CD4-positive, alpha-beta T cell treated with Interleukin-21 for 1 hour (primary cell): ENCODE results near the gene HDGFL2.
"Not testable (repeated sequence)": the region's sequence is repeated elsewhere in the genome, so short reads cannot be mapped to it uniquely, and the experiment has no call there.

Experiments
- DNase-seq: peaks from one replicate; pipeline ENCODE4 v3.0.0-alpha.2; 2020

The HDGFL2 gene

DNA sequence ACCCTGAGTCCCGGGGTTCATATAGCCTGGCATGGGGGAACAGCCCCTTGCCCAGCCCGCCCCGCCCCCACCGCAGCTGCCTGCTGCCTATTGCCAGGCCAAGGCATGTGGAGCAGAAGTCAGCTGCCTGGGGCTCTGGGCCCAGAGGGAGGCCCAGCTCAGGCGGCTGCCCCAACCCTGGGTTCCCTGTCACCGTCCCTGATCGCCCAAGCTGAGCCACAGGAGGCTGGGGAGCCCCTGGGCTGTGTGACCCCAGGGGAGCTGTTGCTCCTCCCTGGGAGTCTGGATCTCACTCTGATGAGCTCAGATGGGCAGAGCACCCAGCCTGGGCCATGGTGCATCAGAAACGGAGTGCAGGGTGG lies 44.8 kb downstream of the HDGFL2 start:
- no peak for DNase-seq

DNA sequence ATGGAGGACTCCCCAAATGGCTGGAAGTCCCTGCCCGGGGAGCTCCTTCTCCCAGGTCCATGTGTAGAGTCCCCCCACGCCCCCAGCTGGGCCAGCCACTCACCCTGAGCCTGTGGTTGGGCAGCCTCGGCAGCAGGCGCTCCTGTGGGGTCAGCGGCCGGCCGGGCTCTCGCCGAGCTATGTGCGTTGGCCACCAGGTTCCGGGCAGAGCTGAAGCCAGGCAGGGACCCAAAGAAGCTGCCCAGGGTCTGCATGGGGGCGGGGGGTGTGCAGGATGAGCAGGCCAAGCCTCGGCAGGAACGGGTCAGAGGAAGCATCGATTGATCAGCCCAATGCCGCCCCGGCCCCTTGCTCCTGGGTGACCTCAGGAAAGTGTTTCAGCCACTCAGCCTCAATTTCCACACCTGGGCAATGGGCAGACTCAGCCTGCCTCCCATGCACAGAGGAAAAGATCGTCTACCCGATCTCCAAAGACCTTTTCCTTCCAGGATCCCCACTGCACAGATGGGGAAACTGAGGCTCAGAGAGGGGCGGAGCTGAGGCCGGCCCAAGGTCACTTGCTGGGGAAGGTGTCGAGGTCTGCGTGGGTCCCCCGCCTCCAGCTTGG lies 45.5 kb downstream of the HDGFL2 start:
- no peak for DNase-seq

DNA sequence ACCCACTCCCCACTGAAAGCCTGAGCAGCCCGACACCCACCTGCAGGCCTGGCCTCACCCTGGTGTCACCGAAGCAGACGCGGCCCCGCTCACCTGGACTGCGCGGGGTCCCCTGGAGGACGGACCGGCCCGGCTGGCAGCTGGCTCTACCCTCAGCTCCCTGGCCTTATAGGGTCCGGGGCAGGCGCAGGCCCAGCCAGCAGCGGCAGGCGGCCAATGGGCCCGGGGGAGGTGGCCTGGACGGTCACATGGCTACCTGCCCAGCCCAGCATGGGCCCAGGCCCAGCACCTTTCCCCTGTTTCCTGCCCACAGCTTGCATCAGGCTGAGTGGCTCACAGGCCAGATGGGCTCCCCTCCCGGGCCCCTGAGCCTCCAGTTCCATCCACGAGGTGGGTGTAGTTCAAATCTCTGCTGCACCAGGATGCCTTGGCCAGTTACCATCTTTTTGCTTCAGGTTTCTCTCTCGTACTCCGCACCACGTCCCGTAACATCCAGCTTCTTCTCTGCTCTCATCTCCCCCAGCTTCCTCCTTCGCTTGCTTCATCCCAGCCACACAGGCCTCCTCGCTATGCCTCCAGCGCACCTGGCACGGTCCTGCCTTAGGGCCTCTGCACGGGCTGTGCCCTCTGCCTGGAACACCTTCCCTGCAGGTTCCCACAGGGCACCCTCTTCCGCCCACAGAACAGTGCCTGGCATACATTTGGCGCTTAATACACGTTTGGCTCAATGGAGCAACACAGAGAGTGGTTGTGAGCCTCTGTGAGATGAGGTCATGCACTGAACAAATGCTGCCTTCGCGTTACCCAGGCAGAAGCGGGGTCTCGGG lies 46.5 kb downstream of the HDGFL2 start, which contains the start of gene PLIN4:
PLIN4 (minus strand) TSS at position 142 of the 827 bp plus-strand sequence. CDS start 214 bp downstream, outside the sequence.
- no peak for DNase-seq

DNA sequence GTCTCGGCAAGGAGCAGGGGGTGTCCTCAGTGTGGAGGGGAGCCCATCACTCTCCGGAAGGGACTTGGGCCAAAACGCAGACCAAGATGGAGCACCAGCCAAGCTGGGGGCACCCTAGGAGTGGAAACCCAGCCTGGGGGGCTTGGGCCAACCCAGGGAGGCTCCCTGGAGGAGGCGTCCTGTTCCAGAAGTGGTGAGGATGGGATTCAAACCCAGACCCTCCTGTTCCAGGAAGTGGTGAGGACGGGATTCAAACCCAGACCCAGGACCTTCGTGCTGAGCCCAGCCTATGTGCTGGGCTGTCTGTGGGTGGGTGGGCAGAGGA lies 47.0 kb downstream of the HDGFL2 start:
- DNase-seq: no peak

DNA sequence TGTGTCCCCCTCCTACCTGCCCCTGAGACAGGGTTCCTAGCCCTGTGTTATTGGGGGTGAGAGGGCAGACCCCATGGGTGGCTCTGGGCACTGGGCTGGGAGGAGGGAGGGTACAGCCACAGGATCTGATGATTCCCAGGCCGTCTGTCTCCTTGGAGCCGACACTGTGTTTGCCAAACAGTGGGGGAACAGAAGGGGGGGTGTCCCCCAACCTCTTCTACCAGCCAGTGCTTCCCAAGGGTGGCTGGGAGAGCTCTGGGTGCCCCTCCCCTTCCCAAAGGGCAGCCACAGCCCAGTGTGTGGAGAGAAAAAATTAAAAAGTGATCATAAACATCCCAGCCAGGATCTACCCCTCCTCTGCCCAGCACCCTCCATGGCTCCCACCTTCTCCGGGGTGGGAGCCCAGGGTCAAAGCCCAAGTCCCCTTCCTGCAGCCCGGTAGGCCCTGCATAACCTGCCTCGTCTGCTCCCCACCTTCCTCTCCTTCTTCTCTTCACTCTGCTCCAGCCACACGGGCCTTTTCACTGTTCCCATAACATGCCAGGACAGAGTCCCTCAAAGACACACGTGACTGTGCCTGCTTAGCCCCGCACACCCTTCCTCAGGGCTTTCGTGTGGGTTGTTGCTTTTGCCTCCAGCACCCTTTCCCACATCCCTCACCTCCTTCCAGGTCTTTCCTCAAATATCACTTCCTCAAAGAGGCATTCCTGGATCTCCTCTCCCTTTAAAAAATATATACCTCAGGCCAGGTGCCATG lies 47.6 kb downstream of the HDGFL2 start:
- no peak for DNase-seq

DNA sequence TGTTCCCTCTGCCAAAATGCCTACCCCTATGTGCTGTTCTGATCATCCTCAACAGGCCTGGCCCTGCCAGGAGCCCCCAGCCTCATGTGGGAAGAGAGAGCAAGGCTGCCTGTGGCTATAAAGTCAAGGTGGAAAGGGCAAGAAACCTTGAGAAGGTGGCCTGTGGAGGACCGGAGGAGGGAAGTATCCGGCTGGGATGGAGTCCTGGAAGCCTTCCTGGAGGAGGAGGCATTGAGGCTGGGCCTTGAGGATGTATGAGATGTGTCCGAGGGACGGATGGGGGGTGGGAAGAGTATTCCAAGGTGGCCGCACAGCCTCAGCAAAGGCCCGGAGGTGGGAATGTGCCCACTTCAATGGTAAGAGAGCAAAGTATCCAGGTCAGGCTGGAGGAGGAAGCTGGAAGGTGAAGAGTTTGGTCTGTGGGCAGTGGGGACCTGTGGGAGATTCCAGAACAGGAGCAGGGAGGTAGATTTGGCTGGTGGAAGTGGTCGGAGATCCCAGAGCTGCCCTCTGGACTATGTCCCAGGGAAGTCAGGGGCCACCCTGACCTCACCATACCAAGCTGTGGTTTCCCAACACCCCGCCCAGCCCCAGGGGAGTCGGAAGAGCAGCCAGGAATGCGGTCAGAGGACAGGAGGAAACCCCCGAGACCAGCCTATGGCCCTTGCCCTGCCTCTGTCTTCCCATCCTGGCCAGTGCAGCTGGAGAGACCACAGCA lies 49.2 kb downstream of the HDGFL2 start:
- no peak for DNase-seq

DNA sequence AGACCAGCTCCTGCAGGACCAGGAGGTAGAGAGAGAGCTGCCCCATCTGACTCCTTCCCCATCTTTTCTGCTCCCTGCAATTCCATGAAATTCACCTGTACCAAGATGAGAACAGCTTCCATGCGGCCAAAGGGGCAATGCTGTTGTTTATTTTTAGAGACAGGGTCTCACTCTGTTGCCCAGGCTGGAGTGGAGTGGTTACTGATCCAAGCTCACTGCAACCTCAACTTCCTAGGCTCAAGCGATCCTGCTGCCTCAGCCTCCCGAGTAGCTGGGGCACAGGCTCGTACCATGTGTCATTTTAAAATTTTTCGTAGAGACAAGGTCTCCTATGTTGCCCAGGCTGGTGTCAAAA lies 49.8 kb downstream of the HDGFL2 start:
- no peak for DNase-seq

DNA sequence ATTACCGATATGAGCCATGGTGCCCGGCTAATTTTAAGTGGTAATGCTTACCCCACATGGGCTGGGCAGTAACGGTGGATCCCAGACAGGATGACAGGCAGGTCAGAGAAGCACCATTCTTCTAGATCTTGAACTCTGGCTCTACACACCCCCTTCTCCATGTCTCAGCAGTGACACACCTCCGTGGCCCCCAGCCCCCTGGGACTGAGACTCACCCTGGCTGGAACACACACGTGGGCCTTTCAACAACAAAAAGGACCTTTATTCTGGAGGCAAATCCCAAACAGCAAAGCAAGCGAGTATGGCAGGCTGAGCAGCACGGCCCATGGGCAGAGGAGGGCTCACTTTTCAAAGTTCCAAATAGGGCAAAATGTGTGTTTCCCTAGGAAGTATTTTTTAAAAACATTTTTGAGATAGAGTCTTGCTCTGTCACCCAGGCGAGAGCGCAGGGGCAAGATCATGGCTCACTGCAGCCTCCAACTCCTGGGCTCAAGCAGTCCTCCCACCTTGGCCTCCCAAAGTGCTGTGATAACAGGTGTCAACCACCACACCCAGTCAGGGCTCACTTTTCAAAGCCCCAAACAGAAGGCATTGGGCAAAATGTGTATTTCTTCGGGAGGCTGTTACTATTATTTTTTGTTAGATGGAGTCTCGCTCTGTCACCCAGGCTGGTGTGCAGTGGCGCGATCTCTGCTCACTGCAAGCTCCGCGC lies 50.4 kb downstream of the HDGFL2 start:
- DNase-seq: no peak

DNA sequence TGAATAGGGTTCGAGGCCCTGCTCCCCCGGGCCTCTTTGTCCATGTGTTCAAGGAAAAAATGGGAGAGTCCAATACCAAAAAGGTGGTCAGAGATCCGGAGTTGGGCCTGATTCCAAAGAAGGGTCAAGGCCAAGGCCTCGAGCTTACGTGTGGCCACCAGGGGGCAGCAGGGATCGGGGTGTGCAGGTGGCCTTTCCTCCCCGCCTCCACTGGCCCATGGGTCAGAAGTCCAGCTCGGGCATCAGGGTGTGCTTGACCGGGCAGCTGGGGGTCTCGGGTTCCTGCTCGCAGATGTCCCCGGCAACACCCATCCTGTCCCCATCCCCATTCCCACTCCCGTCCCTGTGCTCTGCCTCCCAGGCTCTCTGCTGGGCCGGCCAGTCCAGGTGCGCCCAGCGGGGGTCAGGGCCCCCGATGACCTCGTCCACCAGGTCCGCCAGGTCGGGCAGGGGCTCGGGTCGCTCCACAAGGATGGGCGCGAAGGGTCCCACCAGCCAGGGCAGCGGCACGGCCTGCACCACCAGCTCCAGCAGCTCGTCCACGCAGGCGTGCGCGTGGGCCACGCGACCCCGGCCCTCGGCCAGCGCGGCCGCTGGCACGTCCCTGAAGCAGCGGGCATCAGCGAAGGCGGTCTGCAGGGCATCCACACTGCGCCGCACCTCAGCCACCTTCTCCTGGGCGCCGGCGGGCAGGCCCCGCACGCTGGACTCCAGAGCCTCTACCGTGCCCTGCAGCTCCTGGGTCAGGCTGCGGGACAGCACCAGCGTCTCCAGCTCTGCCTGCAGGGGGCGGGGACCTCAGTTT lies 51.4 kb downstream of the HDGFL2 start:
- no peak for DNase-seq

DNA sequence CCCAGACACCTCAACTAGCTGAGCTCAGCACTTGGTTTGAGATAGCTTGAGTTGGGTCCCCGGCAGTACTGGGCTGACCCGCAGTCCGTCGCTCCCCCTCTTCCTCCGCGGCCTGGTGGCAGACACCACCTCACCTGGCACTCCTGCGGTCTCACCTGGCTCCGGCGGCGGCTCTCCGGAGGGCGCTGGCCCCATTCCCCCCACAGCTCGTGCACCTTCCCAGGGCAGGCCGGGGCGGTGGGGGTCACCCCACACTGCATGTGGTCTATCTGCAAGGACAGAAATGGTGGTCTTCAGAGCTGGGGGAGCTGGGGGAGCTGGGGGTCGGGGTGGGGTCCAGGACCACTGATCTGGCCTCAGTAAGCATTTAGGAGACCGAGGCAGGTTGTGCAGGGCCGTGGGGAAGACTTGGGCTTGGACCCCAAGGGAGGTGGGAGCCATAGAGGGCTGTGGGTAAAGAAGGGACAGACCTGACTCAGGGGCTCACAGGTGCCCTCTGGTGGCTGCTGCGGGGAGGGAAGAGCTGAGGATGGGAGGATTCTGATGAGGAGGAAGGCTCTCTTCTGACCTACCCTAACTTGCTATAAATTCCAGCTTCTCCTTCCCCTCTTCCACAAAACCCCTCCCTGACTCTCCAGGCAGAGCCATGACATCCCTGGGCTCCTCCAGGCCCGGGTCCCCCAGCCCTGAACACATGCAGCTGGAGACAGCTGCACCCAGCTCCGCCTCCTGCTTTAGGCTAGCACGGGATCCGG lies 52.9 kb downstream of the HDGFL2 start:
- peak; percentile 63 for DNase-seq

DNA sequence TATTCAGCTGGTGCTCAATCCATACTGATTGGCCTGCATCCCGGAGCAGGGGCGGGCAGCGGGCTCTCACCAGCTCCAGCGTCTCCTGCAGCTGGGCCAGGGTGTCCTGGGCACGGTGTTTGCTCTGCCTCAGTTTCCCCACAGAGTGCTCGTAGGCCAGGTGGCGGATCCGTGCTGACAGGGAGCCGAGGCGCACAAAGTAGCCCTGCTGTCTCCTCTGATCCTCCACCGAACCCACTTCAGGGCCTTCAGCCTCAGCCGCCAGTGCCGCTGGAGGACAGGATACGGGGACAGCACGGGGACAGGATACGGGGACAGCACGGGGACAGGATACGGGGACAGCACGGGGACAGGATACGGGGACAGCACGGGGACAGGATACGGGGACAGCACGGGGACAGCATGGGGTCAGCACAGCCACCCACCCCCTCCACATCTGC lies 53.5 kb downstream of the HDGFL2 start:
- DNase-seq: no peak

DNA sequence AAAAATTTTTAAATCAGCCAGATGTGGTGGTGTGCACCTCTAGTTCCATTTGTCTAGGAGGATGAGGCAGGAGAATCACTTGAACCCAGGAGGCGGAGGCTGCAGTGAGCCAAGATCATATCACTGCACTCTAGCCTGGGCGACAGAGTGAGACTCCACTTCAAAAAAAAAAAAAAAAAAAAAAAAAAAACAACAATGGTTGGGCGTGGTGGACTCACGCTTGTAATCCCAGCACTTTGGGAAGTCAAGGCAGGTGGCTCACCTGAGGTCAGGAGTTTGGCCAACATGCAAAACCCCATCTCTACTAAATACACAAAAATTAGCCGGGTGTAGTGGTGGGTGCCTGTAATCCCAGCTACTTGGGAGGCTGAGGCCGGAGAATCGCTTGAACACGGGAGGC lies 55.3 kb downstream of the HDGFL2 start:
- DNase-seq: not testable (repeated sequence)

DNA sequence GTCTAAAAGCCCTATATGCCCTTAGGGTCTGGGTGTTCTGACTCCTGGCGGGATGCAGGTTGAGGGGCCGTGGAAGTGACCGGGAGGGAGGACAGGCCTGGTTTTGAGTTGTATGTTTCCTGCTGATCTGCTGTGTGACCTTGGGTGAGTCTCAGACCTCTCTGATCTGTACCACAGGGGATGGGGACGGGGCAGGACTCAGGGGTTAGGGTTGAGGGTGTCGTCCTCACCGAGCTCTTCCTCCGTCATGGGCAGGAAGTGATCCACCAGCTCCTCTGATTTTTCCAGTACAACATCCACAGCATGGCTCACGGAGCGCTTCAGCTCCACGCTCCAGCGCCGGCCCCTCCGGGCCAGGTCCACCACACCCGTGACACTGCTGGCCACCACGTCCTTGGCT lies 56.7 kb downstream of the HDGFL2 start:
- DNase-seq: no peak

DNA sequence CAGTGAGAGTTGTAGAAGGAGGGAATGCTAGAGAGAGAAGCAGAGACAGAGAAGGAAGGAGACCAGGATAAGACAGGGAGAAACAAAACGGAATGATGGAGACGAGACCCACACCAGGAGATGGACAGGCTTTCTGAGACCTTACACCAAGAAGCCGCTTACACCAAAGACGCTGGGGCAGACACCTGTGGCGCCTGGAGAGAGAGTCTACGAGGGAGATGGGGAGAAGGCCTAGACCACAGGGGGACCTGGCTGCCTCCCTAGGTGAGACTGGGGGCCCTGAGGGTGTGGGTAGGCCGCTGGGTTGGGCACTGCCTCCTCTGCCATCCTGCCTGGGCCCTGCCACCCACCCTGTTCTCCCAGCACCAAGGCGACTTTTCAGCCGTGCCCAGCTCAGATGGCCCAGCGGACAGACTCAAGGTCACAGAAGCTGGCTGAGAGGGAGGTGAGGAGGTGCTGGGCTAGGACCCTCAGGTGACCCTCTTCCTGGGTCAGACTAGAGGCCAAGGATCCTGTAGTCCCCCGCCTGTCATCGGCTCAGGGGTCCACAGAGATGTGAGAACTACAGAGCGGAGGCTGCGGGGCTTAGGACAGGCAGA lies 57.9 kb downstream of the HDGFL2 start:
- DNase-seq: no peak

DNA sequence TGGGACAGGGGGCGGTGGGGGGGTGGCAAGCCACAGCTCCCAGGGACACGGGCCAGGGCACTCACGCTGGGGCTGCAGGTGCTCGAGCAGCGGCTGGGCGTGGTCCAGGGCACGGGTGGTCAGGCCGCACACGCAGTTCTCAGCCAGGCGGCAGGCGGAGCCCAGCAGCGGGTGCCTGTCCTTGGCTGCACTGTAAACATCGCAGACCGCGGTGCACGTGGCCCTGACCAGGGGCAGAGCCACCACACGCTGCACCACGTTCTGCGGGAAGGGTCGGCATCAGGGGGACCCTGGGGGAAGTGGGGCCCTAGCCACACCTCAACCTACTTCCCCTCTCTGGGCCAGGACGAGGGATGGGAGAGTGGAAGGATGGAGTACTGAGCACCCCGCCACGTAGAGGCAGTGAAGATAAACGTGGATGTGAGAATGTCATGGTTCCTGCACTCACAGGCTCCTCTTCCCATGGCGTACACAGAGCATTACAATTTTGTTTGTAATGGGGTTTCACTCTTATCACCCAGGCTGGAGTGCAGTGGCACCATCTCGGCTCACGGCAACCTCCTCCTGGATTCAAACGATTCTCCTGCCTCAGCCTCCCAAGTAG lies 59.6 kb downstream of the HDGFL2 start:
- DNase-seq: no peak

DNA sequence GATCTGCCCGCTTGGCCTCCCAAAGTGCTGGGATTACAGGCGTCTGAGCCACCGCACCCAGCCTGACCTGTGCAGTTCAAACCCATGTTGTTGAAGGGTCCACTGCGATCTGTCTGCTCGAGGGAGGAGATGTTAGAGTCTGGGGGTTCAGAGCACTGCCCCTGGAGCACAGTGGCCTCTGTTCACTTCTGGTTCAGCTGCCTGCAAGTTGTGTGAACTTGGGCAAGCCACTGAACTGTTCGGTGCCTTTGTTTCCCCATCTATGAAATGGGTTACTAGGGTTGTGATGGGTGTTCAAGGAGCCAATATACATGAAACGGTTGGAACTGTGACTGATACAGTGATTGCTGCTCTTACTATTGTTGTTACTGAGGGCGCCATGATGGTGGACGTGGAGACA lies 61.2 kb downstream of the HDGFL2 start:
- no peak for DNase-seq

DNA sequence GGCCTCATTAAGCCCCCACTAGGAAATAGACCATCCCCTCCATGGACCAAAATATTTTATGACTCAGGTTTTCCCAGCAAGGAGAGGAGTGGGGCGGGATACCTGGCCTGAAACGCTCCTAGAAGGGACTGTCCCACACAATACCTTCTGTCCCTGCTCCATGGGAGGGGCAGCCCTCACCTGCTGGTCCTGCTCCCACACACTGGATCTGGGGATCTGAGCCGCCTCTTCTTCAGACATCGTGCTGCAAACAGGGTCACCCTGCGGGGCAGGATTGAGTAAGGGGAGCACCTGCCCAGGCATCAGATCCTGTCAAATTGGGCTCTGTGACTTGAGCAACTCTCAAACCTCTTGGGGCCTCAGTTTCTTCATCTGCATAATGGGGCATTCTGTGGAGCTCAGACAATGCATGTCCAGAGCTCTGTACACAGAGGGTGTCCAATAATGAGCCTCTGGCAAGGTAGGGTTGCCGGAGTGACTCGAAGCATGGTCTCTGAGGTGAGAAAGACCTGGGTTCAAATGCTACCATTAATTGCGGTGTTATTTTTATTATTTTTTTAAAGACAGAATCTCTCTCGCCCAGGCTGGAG lies 61.8 kb downstream of the HDGFL2 start:
- no peak for DNase-seq

DNA sequence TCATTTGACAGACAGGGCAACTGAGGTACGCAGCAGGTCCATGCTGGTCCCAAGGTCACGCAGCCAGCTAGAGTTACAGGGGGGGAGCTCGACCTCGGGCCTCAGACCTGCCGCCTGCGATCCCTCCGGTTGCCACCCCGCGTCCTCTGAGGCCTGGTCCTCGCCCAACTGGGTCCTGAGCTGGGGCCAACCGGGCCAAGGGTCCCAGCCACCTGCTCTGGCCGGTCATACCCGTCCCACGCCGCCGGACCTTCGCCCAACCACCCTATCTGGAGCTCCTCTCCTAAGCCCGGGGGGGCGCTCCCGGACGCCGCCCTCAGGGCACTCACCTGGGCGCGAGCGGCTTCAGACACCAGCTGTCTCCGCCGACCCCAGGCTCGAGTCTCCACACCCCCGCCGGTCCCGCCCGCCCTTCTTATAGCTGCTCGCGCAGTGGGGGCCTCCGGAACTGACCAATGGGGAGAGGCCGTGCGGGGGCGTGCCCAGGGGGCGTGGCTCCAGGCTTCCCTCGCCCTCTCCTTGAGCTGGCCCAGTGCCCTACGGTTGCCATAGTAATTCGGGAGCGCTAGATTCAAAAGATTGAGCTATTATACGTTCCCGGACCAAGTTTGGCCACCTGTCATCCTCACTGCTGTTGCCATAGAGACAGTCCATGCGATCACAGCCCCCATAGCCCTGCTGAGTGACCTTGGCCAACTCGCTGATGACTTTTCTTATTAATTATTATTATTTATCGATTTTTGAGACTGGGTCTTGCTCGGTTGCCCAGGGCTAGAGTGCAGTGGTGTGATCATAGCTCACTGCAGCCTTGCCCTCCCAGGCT lies 63.0 kb downstream of the HDGFL2 start, which contains the start of gene PLIN5:
PLIN5 (minus strand) TSS at position 389 of the 823 bp plus-strand sequence. CDS start 1,150 bp downstream, outside the sequence.
- DNase-seq: peak; percentile 55

DNA sequence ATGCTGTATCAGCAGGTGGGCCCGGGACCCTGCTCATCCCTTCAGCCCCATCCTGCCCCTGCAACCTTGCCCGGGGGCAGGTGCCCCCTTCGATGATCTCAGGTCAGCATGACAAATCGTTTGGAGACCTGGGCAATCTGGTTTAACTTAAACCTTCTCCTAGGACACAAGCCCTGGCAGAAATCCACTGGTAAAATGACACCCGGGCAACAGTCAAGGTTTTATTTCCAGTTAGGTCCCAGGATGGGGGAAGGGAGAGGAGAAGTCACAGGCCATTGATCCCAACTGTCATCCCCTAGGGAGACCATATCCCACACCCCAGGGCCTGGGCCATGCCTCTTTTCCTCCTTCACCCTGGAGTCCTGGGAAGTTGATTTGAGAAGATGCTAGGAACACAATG lies 64.7 kb downstream of the HDGFL2 start:
- no peak for DNase-seq
